Endothelial cell of umbilical vein (primary cell): Measurements from ENCODE around the gene SLC30A1. TPM values are rescaled to one million over a fixed set of nuclear protein-coding genes. Genes with fewer than 3 reads are reported as not detected.

Experiments used
- BruUV-seq: library from RNA; stranded (reverse); fragments of 400-500 nt; replicated peaks from 2 replicates; lab custom pipeline; 2021; lab: Mats Ljungman, UMichigan
- CTCF ChIA-PET: fragments of 300-600, 350-600 bp; sonication (Branson Sonifier 250); formaldehyde crosslinking; loops from one replicate; lab custom pipeline; 2021; ENCODE audit warnings: antibody characterized with exemption, inconsistent platforms; lab: Charles Lee
- POLR2A ChIA-PET: fragments of 300-600, 350-600 bp; sonication (Branson Sonifier 250); formaldehyde crosslinking; loops from one replicate; lab custom pipeline; 2021; ENCODE audit warnings: antibody characterized with exemption, inconsistent platforms; lab: Charles Lee
- DNase-seq: peaks from one replicate; pipeline ENCODE4 v3.0.0-alpha.2; 2011; ENCODE audit warnings: low read depth, low spot score
- FAIRE-seq: peaks from 2 replicates; lab custom pipeline; 2011; peaks lifted over from hg19 to GRCh38; lab: Jason Lieb, UNC
- H2AFZ ChIP-seq: 2 replicates; pipeline ENCODE4 v1.6.0; 2012; ENCODE audit warnings: low read depth, low read length, control low read depth, inconsistent platforms
- H3K27ac ChIP-seq: 2 replicates; pipeline ENCODE4 v1.5.1; 2011; ENCODE audit warnings: low read depth, mild to moderate bottlenecking, control low read depth, low read length, moderate library complexity; ENCODE audit not compliant: insufficient read depth
- H3K27me3 ChIP-seq, 2 experiments: 2 replicates each; pipeline versions ENCODE4 v1.6.0 to v1.6.1; 2011; ENCODE audit warnings: low read length in 2 of 2, mixed read lengths in 1 of 2; ENCODE audit not compliant: control insufficient read depth in 2 of 2, insufficient read depth in 2 of 2
- H3K36me3 ChIP-seq, 2 experiments: 2 replicates in 1 of 2; 3 replicates in 1 of 2; pipeline ENCODE4 v1.5.1; 2011; ENCODE audit warnings: low read length in 2 of 2, mild to moderate bottlenecking in 1 of 2, moderate library complexity in 1 of 2; ENCODE audit not compliant: control insufficient read depth in 2 of 2, insufficient read depth in 2 of 2; ENCODE audit errors: extremely low read depth in 1 of 2
- H3K4me1 ChIP-seq: 3 replicates; pipeline ENCODE4 v1.5.1; 2011; ENCODE audit warnings: mild to moderate bottlenecking, low read length; ENCODE audit not compliant: control insufficient read depth, insufficient read depth; ENCODE audit errors: extremely low read depth
- H3K4me2 ChIP-seq: 2 replicates; pipeline ENCODE4 v1.6.1; 2011; ENCODE audit warnings: low read length, control low read depth, mixed read lengths; ENCODE audit not compliant: insufficient read depth
- H3K4me3 ChIP-seq, 3 experiments: fragments of 200-600 bp in 1 of 3; sonication (generic), shearing (Covaris generic) in 1 of 3; replicated peaks in 1 of 3; 2 replicates each; pipeline ENCODE4 v1.5.1; 2011 to 2016; ENCODE audit warnings: control low read depth in 3 of 3, low read length in 3 of 3, mild to moderate bottlenecking in 2 of 3, inconsistent platforms in 1 of 3, low read depth in 1 of 3, moderate library complexity in 1 of 3; ENCODE audit not compliant: insufficient read depth in 1 of 3
- H3K79me2 ChIP-seq: 2 replicates; pipeline ENCODE4 v1.6.0; 2012; ENCODE audit warnings: low read length, inconsistent platforms; ENCODE audit not compliant: control insufficient read depth, insufficient read depth
- H3K9ac ChIP-seq: replicated peaks from 2 replicates; pipeline ENCODE3; 2011; ENCODE audit warnings: low read length, control low read depth; ENCODE audit not compliant: insufficient read depth; ENCODE audit errors: extremely low read depth
- H3K9me1 ChIP-seq: replicated peaks from 3 replicates; pipeline ENCODE4 v1.6.0; 2011; ENCODE audit warnings: mild to moderate bottlenecking, low read length; ENCODE audit not compliant: control insufficient read depth, insufficient read depth; ENCODE audit errors: extremely low read depth
- H3K9me3 ChIP-seq: replicated peaks from 2 replicates; pipeline ENCODE4 v1.5.1; 2012; ENCODE audit warnings: low read length, inconsistent platforms; ENCODE audit not compliant: control insufficient read depth, insufficient read depth
- H4K20me1 ChIP-seq: replicated peaks from 2 replicates; pipeline ENCODE3; 2011; ENCODE audit warnings: mild to moderate bottlenecking, low read length; ENCODE audit not compliant: control insufficient read depth, insufficient read depth; ENCODE audit errors: extremely low read depth
- GATA2 ChIP-seq: IDR thresholded peaks from 2 replicates; pipeline ENCODE4 v1.7.0; 2011; ENCODE audit warnings: low read depth, mild to moderate bottlenecking, moderate library complexity, mixed read lengths, low read length; ENCODE audit not compliant: insufficient read length, insufficient read depth
- JUN ChIP-seq: IDR thresholded peaks from 2 replicates; pipeline ENCODE4 v1.6.1; 2011; ENCODE audit warnings: borderline replicate concordance, low read depth; ENCODE audit not compliant: insufficient read length, insufficient read depth
- MAX ChIP-seq: IDR thresholded peaks from 2 replicates; pipeline ENCODE4 v1.6.1; 2011; ENCODE audit not compliant: insufficient read depth, insufficient read length
- MYC ChIP-seq: IDR thresholded peaks from one replicate; pipeline ENCODE4 v1.6.1; 2011; ENCODE audit warnings: mild to moderate bottlenecking, low read depth, low read length
- POLR2AphosphoS5 ChIP-seq: IDR thresholded peaks from 2 replicates; pipeline ENCODE4 v1.6.1; 2012; ENCODE audit warnings: low read depth, mild to moderate bottlenecking, control low read depth, low read length, moderate library complexity; ENCODE audit not compliant: insufficient read depth
- dilution Hi-C: fragments of 300-500 bp; cut with MboI; formaldehyde crosslinking; loops from one replicate; pipeline ENCODE4 v1.15.0; 2019; ENCODE audit warnings: low sequenced_read_pairs; ENCODE audit not compliant: extremely low pct_ligation_motif_present
- intact Hi-C: fragments of 100-400 bp; cut with micrococcal nuclease; formaldehyde crosslinking; loops from one replicate; pipeline ENCODE4 v1.10.0; 2022
- polyA plus RNA-seq, 4 experiments: library from polyadenylated mRNA; depleted of rRNA in 3 of 4; stranded (reverse) in 3 of 4; unstranded in 1 of 4; fragments of >200 nt; gene quantifications; 2 replicates each; pipeline versions ENCODE4 v1.2.1 to v1.2.3, GENCODE V29; 2011 to 2012; ENCODE audit warnings: missing spikeins in 1 of 4
- total RNA-seq: library from RNA; stranded (reverse); gene quantifications from 2 replicates; pipeline ENCODE4 v1.2.3, GENCODE V29; 2021

SLC30A1 gene
- total and polyA plus RNA-seq, 2 donors (not counting 3 experiments of a cell fraction or from before 2014, with no cell fraction given): 5.5 to 21.5 TPM

GRCh38 chr1:211532088-211532444, 46.9 kb downstream of the SLC30A1 start:
- ChIA-PET CTCF (interaction anchor here (1.2 to 2.0 kb wide), 2 partner anchors 12 to 17 kb away, joined by 6 read pairs; no protein-coding TSS in a partner anchor), POLR2A (no interaction called here)
- BruUV-seq: no TSS peak
- intact Hi-C loops: no loop called here
- no peaks in the 10 kb centered on the region for H3K79me2 ChIP-seq
- H3K4me3 ChIP-seq: no peak overlapping the region
- no peaks in the 10 kb centered on the region for H3K9me1 ChIP-seq
- FAIRE-seq: no peak
- H3K9me3 ChIP-seq: no peaks in the 10 kb centered on the region
- H3K27me3 ChIP-seq: no peaks in the 10 kb centered on the region
- no peak overlapping the region for H2AFZ ChIP-seq
- H3K4me1 ChIP-seq: peaks cover 10% of the 10 kb centered on the region
- no peak for TF ChIP-seq POLR2AphosphoS5
- no peak for DNase-seq
- H3K4me2 ChIP-seq: no peak overlapping the region
- no peaks in the 10 kb centered on the region for H3K36me3 ChIP-seq
- H3K27ac ChIP-seq: no peak overlapping the region
- H4K20me1 ChIP-seq: no peaks in the 10 kb centered on the region
- H3K9ac ChIP-seq: no peak overlapping the region
- dilution Hi-C loops: no loop called here

- dilution Hi-C loops: no loop called here
- Histone ChIP-seq H3K4me1 (peaks cover 10% of the 10 kb centered on the region), H3K79me2 (no peaks in the 10 kb centered on the region), H3K4me3 (no peak overlapping the region), H3K27ac (no peak overlapping the region), H3K9me3 (no peaks in the 10 kb centered on the region), H3K9me1 (no peaks in the 10 kb centered on the region), H3K4me2 (no peak overlapping the region), H3K9ac (no peak overlapping the region), H4K20me1 (no peaks in the 10 kb centered on the region), H2AFZ (no peak overlapping the region), H3K27me3 (no peaks in the 10 kb centered on the region), H3K36me3 (no peaks in the 10 kb centered on the region)
- BruUV-seq: no TSS peak
- ChIA-PET POLR2A (no interaction called here), CTCF (interaction anchor here (1.2 to 2.0 kb wide), 2 partner anchors 13 to 16 kb away, joined by 6 read pairs; no protein-coding TSS in a partner anchor)
- TF ChIP-seq JUN (no peak), MAX (no peak), MYC (no peak), POLR2AphosphoS5 (no peak), GATA2 (no peak)
- no peak for DNase-seq
- no peak for FAIRE-seq
- intact Hi-C loops: no loop called here
These were observed 47.5 kb downstream of the SLC30A1 start for GRCh38 chr1:211531194-211532087.
